ENCODE measurements around the gene TANGO2.

Gene TANGO2

DNA sequence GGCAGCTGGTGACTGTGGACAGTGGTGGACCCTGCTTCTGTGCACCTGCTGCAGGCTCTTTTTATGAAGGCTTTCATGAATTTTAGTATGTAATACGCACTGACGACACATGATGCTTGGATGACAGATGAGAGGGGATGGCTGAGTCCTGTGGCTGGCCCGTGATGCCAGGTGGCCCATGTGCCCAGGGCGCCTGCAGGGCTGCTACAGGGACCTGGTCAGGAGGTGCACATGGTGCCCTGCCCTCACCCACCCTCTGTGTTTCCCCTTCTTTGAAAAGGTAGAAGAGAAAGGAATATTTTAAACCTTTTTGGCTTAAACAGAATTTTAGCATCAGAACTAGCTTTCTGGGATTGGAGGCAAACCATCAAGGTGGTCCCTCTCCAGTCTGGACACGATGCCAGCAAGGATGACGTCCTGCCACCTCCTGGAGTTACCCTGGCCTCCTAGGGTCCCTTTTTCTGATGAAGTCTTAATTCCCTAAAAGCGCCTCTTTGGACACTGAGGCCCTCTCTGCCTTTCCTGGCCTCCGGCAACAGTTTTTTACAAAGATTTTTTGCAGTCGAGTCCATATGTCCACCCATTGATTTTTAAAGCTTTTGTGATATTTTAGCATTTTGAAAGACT, 89.6 kb downstream of the TANGO2 start:
- Mint-ChIP-seq H3K27ac (no peak overlapping the region), H3K9me3 (no peaks in the 10 kb centered on the region), H3K4me3 (no peak overlapping the region), H3K4me1 (ENCODE audit: low read depth) (peaks cover 14% of the 10 kb centered on the region), H3K27me3 (no peaks in the 10 kb centered on the region), H3K36me3 (ENCODE audit: low read depth) (peaks cover 100% of the 10 kb centered on the region)
- intact Hi-C loops (cut with micrococcal nuclease) = no loop called here

DNA sequence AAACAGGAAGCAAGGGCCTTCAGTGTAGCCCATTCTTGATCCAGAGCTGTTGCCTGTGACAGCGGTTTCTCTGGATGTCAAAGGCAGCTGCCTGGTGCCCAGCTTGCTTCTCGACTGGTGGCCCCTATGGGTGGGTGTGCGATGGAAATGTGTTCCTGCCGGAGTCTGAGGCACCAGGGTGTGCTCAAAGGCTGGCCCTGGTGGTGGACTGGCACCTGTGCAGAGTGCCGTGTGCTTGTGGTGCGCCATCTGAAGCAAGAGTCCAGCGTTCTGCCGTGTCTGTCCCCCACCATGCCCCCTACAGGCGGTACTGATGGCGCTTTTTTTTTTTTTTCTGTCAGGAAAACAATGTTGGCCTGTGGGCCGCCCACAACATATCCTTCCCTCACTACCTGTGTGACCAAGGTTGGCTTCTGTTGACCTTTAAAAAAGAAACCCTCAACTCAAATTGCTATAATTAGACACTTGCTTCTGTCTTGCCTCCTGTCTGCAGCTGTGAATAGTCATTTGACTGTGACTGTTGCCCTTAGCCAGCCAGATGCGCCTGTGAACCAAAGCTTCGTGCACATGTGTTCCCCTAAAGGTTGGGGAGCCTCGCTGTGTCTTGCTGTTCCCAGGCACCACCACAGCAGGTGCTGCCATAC, 90.3 kb downstream of the TANGO2 start:
- Mint-ChIP-seq H3K27ac (no peak overlapping the region), H3K27me3 (no peaks in the 10 kb centered on the region), H3K4me3 (no peak overlapping the region), H3K9me3 (no peaks in the 10 kb centered on the region), H3K4me1 (ENCODE audit: low read depth) (peaks cover 21% of the 10 kb centered on the region), H3K36me3 (ENCODE audit: low read depth) (peaks cover 99% of the 10 kb centered on the region)
- intact Hi-C loops (cut with micrococcal nuclease) = no loop called here

DNA sequence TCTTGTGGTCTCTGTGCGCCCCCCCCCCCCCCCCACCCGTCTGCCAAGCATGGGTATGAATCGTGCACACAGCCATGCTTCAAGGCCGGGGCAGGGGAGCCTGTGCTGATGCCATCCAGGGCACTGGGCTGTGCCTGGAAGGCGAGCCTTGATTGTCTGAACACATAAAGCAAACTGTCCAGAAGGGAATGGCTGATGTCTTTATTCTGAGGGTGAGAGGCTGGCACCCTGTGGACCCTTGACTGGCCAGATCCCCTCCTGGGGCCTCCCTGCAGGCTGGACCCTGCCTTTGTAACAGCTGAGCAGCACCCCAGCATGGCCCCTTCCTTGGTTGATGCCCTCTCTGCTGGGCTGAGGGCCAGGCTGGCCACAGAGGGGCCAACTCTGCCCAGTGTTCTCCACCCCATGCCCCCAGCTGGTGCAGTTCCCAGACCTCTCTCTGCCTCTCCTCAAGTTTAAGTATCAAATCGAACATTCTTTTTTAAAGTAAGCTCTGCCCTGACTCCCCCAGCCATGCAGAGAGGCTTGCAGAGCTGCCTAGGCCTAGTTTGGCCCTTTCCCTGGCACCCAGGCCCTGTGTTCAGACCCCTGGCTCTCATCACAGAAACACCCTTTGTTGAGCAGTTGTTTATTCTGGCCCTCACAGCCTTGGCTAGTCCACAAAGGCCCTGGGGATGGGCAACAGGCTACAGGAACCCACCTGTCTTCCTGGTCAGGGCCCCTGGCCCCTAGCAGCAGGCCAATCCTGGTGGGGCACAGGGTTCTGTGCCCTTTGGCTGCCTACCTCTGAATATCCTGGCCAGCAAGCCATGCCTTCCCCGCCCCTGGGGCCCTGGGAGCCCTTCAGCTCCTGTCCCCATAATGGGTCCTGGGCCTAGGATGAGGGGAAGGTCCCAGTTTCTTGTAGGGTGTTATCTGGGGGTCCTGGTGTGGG, 91.0 kb downstream of the TANGO2 start:
- Mint-ChIP-seq H3K4me3 (no peak overlapping the region), H3K27ac (peak overlapping the region; percentile 64), H3K9me3 (no peaks in the 10 kb centered on the region), H3K27me3 (no peaks in the 10 kb centered on the region), H3K4me1 (ENCODE audit: low read depth) (peaks cover 27% of the 10 kb centered on the region), H3K36me3 (ENCODE audit: low read depth) (peaks cover 99% of the 10 kb centered on the region)
- intact Hi-C loops (cut with micrococcal nuclease) = no loop called here

DNA sequence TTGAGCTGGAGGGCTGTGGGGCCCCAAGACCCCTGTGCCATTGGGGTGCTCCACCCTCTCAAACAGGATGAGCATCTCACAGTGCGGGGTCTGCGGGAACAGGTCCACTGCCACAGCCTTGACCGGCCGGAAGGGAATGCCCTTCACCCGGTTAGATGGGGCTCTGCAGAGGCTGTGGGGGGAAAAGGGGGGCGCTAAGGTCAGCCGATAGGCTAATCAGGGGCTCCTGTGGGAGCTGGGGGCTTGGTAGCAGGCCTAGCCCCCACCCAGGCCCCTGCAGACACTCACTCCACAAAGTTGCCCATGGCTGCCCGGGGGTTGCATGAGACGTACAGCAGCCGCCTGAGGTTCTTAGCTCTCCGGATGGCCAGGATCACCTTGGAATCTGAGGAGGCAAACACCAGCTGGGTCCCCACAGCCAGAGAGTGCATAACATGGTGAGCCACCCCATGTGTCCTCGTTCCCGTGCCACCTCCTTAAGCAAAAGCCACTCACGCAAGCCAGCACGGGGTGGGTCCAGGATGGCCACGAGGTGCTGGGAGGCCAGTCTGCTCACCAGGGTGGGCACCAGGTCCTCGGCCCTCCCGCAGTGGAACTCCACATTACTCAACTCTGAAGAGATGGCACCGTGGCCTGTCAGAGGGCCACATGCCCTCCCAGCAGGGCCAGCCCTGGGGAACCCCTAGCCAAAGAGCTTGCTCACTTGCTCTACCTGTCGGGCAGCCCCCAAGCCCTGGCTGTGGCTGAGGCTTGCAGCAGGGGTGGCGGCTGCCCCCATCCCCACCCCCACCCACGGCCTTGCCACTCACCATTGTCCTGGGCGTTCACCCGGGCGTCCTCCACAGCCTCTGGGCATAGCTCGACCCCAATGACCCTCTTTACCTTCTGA, 92.0 kb downstream of the TANGO2 start:
- no peaks in the 10 kb centered on the region for H3K9me3 Mint-ChIP-seq
- peaks cover 91% of the 10 kb centered on the region for H3K36me3 Mint-ChIP-seq (ENCODE audit: low read depth)
- no peak overlapping the region for H3K27ac Mint-ChIP-seq
- intact Hi-C loops (cut with micrococcal nuclease) = no loop called here
- no peak overlapping the region for H3K4me3 Mint-ChIP-seq
- peaks cover 27% of the 10 kb centered on the region for H3K4me1 Mint-ChIP-seq (ENCODE audit: low read depth)
- H3K27me3 Mint-ChIP-seq = no peaks in the 10 kb centered on the region

DNA sequence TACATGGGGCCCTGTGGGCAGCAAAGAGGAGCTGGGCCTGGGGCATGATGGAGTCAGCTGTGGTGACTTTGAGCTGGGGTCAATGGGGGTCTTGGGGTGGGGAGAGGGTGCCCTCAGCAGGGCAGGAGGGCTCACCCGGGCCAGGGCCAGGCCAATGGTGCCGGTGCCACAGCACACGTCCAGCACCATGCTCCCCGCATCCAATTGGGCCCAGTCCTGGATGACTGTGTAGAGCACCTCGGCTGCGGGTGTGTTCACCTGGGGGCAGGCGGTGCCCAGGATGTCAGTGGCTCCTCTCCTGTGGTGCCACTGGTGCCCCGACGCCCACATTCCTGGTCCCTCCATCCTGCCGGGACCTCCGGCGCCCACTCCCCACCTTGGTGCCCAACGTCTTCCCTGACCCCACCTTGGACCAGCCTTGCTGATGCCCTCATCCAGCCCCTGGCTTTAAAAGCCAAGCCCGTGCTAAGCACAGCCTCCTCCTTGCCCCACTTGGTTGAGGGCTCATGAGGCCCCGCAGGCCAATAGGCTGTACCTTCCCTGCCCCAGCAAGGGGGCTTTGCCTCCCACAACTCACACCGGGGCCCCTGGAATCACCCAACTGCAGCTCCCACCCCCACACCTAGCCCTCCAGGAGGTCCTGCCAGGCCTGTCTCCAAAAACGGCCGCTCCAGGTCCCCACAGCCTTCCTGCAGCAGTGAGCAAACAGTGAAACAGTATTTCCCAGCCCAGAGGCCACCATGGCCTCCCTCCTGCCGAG, 92.8 kb downstream of the TANGO2 start:
- peaks cover 29% of the 10 kb centered on the region for H3K4me1 Mint-ChIP-seq (ENCODE audit: low read depth)
- no peaks in the 10 kb centered on the region for H3K9me3 Mint-ChIP-seq
- no peak overlapping the region for H3K4me3 Mint-ChIP-seq
- H3K27ac Mint-ChIP-seq = peak overlapping the region; percentile 18
- H3K27me3 Mint-ChIP-seq = no peaks in the 10 kb centered on the region
- intact Hi-C loops (cut with micrococcal nuclease) = no loop called here
- peaks cover 84% of the 10 kb centered on the region for H3K36me3 Mint-ChIP-seq (ENCODE audit: low read depth)

DNA sequence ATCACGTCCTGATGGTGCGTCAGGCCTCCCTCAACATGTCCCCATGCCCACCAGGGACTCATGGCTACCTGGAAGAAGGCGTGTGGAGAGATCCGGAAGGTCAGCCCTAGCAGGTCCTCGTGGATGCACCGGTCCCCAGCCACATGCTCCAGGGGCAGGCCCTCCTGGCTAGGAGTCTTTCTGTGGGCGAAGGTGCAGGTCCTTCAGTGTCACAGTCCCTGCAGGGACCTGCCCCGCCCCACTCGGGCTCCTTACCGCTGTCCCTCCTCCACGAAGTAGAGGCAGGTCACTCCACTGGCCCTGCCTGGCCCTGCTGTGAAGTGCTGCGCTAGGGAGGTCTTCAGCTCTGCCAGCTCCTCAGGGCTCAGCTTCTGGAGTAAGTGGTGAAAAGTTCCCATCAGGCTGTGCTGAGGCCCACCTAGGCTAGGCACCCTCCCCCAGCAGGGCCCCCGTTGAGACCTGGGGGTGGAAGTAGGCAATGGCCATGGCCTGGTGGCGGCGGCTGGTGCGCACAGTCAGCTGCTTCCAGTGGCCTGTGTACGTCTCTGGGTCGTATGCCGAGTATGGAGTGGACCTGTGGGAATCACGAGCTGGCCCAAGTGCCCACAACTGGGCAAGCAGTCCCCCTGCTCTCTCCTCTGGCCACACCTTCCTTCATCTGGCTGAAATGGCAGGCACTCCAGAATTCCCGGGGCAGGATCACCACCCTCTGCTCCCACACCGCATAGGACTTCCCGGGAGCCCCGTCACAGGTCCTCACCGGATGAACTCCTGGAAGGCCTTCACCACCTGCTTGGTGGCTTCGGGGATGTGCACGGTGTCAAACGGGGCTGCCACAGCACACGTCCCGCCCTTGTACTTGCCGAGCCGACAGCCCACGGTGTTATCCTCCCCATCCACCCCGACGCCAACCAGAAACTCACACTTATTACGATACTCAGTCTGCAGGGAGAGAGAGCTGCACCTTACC, 93.9 kb downstream of the TANGO2 start:
- Mint-ChIP-seq H3K36me3 (ENCODE audit: low read depth) (peaks cover 84% of the 10 kb centered on the region), H3K4me1 (ENCODE audit: low read depth) (peaks cover 38% of the 10 kb centered on the region), H3K27me3 (no peaks in the 10 kb centered on the region), H3K4me3 (no peak overlapping the region), H3K9me3 (no peaks in the 10 kb centered on the region), H3K27ac (peak overlapping the region; percentile 18)
- intact Hi-C loops (cut with micrococcal nuclease) = no loop called here

DNA sequence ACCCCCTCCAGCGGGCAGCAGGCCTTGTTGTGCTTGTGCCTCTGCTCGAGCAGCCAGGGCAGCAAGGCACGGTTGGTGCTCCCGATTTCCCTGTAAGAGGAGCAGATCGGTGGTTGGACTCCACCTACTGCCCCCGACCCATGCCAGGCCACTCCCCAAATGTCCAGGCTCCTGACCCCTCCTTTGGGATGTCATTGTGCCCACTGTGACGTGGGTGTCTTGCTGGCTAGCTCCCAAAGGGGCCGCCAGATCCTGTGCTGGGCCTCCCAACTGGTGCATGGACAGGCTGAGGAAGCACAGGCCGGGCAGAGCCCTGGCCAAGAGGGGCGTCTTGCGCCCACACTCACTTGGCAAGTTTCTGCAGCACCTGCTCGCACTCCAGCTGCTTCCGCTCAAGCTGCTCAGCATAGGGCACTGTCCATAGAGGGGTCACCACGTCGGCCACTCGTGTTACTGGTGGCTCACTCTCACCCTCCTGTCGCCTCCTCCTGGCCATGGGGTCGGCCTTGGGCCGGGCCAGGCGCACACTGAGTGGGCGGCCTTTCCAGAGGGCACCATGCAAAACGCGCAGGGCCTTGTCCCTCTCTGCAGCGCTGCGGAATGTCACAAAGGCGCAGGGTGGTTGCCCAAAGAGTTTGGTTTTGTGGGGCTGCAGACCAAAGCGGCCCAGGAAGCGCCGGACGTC, 94.9 kb downstream of the TANGO2 start, which contains the start of gene RANBP1:
TSS of gene RANBP1 (plus strand) at position 414 of the 685 bp plus-strand sequence. CDS start at position 495, 81 bp downstream.
- no peaks in the 10 kb centered on the region for H3K27me3 Mint-ChIP-seq
- peak within 1 kb of the TSS; percentile 96 for H3K27ac Mint-ChIP-seq
- intact Hi-C loops (cut with micrococcal nuclease) = no loop called here
- H3K36me3 Mint-ChIP-seq (ENCODE audit: low read depth) = peaks cover 84% of the 10 kb centered on the region
- no peaks in the 10 kb centered on the region for H3K9me3 Mint-ChIP-seq
- peak within 1 kb of the TSS; percentile 88 for H3K4me3 Mint-ChIP-seq
- peaks cover 38% of the 10 kb centered on the region for H3K4me1 Mint-ChIP-seq (ENCODE audit: low read depth)

DNA sequence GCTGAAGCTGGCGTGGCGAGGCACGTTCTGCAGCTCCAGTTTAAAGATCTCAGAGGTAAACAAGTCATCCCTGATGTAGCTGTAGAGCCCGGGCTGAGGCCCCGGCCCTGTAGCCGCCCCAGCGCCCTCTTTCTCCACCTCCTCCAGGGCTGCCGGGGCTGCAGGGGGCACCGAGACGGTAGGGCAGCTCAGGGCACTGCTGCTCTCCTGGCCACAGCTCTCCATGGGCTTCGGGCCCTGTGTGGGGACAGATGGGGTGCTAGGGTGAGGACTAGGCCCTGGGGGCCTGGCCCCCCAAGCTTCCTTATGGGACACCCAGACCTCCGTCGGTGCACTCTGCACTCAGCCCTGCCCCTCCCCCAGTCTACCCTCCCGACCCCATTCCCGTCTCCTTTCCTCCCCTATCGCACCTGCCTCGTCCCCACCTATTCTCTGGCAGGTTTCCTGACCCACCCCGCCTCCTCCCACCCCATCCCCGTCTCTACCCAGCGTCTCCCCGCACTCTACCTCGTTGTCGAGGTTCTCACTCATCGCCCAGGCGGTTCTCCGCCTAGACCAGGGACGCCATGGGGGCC, 95.6 kb downstream of the TANGO2 start:
- Mint-ChIP-seq H3K27me3 (no peaks in the 10 kb centered on the region), H3K4me1 (ENCODE audit: low read depth) (peaks cover 38% of the 10 kb centered on the region), H3K27ac (peak overlapping the region; percentile 96), H3K4me3 (peak overlapping the region; percentile 88), H3K9me3 (no peaks in the 10 kb centered on the region), H3K36me3 (ENCODE audit: low read depth) (peaks cover 84% of the 10 kb centered on the region)
- intact Hi-C loops (cut with micrococcal nuclease) = no loop called here
